ENCODE measurements around the gene FAM151B.
"Not testable (repeated sequence)": the region's sequence is repeated elsewhere in the genome, so short reads cannot be mapped to it uniquely, and the experiment has no call there.

FAM151B gene

GRCh38 chr5:80482578-80482977 is 5.3 kb upstream of the FAM151B start:
- DNase-seq (ENCODE audit: low read depth) = no peak
- H3K4me3 ChIP-seq (ENCODE audit: low read depth, low read length) = no peak overlapping the region
- TF ChIP-seq, protein P1, sequence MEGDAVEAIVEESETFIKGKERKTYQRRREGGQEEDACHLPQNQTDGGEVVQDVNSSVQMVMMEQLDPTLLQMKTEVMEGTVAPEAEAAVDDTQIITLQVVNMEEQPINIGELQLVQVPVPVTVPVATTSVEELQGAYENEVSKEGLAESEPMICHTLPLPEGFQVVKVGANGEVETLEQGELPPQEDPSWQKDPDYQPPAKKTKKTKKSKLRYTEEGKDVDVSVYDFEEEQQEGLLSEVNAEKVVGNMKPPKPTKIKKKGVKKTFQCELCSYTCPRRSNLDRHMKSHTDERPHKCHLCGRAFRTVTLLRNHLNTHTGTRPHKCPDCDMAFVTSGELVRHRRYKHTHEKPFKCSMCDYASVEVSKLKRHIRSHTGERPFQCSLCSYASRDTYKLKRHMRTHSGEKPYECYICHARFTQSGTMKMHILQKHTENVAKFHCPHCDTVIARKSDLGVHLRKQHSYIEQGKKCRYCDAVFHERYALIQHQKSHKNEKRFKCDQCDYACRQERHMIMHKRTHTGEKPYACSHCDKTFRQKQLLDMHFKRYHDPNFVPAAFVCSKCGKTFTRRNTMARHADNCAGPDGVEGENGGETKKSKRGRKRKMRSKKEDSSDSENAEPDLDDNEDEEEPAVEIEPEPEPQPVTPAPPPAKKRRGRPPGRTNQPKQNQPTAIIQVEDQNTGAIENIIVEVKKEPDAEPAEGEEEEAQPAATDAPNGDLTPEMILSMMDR (IDR thresholded peaks at IDR 0.05; ENCODE audit: control insufficient read depth, extremely low read depth, insufficient read depth) = no peak

DNA sequence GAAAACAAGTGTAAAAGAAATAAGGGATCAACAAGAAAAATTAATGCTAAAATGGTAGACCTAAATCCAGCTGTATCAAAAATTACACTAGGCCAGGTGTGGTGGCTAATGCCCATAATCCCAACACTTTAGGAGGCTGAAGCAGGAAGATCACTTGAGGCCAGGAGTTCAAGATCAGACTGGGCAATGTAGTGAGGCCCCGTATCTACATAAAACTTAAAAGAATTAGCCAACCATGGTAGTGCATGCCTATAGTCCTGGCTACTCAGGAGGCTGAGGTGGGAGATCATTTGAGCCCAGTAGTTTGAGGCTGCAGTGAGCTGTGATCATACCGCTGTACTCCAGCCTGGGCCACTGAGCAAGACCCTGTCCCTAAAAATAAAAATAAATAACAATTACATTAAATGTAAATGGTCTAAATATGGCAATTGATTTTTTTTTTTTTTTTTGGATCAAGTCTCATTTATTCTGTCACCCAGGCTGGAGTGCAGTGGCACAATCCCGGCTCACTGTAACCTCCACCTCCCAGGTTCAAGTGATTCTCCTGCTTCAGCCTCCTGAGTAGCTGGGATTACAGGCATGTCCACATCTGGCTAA is 4.2 kb upstream of the FAM151B start:
- no peak overlapping the region for H3K4me3 ChIP-seq (ENCODE audit: low read depth, low read length)
- no peak for DNase-seq (ENCODE audit: low read depth)
- TF ChIP-seq, protein P1 (IDR thresholded peaks at IDR 0.05; ENCODE audit: control insufficient read depth, extremely low read depth, insufficient read depth) = no peak

GRCh38 chr5:80487444-80487828 is 464 bp upstream of the FAM151B start:
- DNase-seq (ENCODE audit: low read depth) = no peak
- peak overlapping the region; percentile 75 for H3K4me3 ChIP-seq (ENCODE audit: low read depth, low read length)
- TF ChIP-seq, protein P1 (IDR thresholded peaks at IDR 0.05; ENCODE audit: control insufficient read depth, extremely low read depth, insufficient read depth) = no peak

- no peak overlapping the region for H3K4me3 ChIP-seq (ENCODE audit: low read depth, low read length)
Observed at GRCh38 chr5:80491296-80491695, 3.4 kb downstream of the FAM151B start.

GRCh38 chr5:80492741-80493140 is 4.8 kb downstream of the FAM151B start:
- no peak for DNase-seq (ENCODE audit: low read depth)
- TF ChIP-seq, protein P1 (IDR thresholded peaks at IDR 0.05; ENCODE audit: control insufficient read depth, extremely low read depth, insufficient read depth) = no peak
- no peak overlapping the region for H3K4me3 ChIP-seq (ENCODE audit: low read depth, low read length)

More at GRCh38 chr5:80491296-80491695, 3.4 kb downstream of the FAM151B start:
- TF ChIP-seq, protein P1 (IDR thresholded peaks at IDR 0.05; ENCODE audit: control insufficient read depth, extremely low read depth, insufficient read depth) = no peak
- no peak for DNase-seq (ENCODE audit: low read depth)

GRCh38 chr5:80493443-80493842 is 5.5 kb downstream of the FAM151B start:
- not testable (repeated sequence) for H3K4me3 ChIP-seq (ENCODE audit: low read depth, low read length)
- peak; percentile 39 for DNase-seq (ENCODE audit: low read depth)

- TF ChIP-seq, protein P1 (IDR thresholded peaks at IDR 0.05; ENCODE audit: control insufficient read depth, extremely low read depth, insufficient read depth) = no peak
- no peak for DNase-seq (ENCODE audit: low read depth)
- no peak overlapping the region for H3K4me3 ChIP-seq (ENCODE audit: low read depth, low read length)
Observed at GRCh38 chr5:80495891-80496290, 8.0 kb downstream of the FAM151B start.

Measured in LNCaP clone FGC (cell line).